ENCODE measurements around the gene ARID3B.

- no peak for TF ChIP-seq TAF1 (IDR thresholded peaks at IDR 0.05; ENCODE audit: low read depth, low read length)
- no peak for TF ChIP-seq POU2F2 (IDR thresholded peaks at IDR 0.05; ENCODE audit: low read depth, low read length)
Observed at GRCh38 chr15:74585857-74586256, 44.8 kb downstream of the ARID3B start.

Measured in GM12891 (cell line).